ENCODE results near the gene UGCG.
"Not testable (repeated sequence)": the region's sequence is repeated elsewhere in the genome, so short reads cannot be mapped to it uniquely, and the experiment has no call there.

The UGCG gene

DNA sequence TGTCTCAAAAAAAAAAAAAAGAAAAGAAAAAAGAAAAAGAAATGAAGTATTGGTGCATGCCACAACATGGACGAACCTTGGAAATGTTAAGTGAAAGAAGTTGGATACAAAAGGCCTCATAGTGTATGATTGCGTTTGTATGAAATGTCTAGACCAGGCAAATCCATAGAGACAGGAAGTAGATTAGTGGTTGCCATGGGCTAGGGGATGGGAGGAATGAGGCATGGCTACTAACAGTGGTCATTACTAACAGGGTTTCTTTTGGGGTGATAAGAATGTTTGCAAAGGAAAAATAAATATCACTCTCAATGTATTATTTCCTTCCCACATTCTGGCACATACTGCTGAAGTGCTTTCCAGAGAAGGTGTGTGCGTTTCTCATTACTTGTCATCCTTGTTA lies 44.1 kb downstream of the UGCG start:
- TF ChIP-seq, protein P1, sequence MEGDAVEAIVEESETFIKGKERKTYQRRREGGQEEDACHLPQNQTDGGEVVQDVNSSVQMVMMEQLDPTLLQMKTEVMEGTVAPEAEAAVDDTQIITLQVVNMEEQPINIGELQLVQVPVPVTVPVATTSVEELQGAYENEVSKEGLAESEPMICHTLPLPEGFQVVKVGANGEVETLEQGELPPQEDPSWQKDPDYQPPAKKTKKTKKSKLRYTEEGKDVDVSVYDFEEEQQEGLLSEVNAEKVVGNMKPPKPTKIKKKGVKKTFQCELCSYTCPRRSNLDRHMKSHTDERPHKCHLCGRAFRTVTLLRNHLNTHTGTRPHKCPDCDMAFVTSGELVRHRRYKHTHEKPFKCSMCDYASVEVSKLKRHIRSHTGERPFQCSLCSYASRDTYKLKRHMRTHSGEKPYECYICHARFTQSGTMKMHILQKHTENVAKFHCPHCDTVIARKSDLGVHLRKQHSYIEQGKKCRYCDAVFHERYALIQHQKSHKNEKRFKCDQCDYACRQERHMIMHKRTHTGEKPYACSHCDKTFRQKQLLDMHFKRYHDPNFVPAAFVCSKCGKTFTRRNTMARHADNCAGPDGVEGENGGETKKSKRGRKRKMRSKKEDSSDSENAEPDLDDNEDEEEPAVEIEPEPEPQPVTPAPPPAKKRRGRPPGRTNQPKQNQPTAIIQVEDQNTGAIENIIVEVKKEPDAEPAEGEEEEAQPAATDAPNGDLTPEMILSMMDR (IDR thresholded peaks at IDR 0.05; ENCODE audit: borderline replicate concordance, insufficient read depth, low read depth, low read length), result no peak
- H3K4me3 ChIP-seq (ENCODE audit: low read depth, low read length), result no peak overlapping the region

DNA sequence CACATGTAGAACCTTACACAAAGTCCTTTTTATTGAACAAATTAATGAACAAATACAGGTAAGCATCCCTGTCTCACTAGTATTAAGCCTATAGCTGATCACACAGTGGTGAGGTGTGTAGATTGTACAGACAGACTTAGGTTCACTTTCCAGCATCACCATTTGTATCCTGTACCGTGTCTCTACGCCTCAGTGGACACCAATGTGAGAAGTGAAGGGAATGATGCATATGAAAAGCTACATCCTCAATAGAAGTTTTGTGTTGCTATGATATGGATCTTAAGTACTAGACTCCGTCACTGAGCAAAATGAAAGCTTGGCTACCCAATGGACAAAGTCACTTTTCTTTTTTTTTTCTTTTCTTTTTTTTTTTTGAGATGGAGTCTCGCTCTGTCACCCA lies 46.6 kb downstream of the UGCG start:
- TF ChIP-seq, protein P1 (IDR thresholded peaks at IDR 0.05; ENCODE audit: borderline replicate concordance, insufficient read depth, low read depth, low read length), result no peak
- no peak overlapping the region for H3K4me3 ChIP-seq (ENCODE audit: low read depth, low read length)

DNA sequence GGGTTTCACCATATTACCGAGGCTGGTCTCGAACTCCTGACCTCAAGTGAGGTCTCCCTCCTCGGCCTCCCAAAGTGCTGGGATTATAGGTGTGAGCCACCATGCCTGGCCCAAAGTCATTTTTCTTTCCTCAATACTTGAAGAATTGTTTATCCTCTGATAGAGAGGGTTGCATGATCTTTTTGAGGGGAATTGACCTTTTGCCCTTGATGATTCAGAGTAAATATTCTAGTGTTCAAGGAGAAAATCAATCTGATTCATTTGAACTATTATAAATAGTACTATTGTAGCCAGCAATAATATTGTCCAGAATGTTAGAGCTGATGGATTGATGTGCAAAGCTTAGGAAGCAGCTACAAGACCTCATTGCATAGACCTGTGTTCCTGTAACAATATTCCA lies 47.1 kb downstream of the UGCG start:
- H3K4me3 ChIP-seq (ENCODE audit: low read depth, low read length), result no peak overlapping the region
- TF ChIP-seq, protein P1 (IDR thresholded peaks at IDR 0.05; ENCODE audit: borderline replicate concordance, insufficient read depth, low read depth, low read length), result no peak

DNA sequence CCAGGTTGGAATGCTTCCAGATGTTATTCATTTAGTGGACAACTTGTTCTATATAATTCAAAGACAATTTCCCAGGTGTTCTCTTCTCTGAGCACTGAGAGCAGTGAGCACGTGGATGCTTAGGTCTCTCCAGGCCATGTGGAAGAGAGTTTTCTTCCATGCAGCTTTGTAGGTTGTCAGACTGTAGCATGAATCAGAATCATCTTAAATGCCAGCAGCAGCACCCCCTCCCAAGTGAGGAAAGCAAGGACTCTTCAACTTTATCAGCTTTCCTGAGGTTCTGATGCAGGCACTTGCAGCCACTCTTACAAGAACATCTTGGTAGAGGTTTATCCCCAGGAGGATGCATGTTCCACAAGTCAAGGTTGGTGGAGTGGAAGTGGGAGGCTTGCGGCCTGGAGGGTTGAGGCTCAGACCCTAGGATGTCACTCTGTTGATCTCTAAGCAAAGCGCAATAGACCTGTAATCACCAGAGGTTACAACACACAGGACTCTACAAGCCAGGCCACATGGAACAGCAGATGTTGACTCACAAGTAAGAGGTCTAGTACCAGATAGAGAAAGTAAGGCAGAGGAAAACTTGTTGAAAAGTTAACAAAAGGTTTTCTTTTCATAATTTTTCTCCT lies 47.7 kb downstream of the UGCG start:
- TF ChIP-seq, protein P1 (IDR thresholded peaks at IDR 0.05; ENCODE audit: borderline replicate concordance, insufficient read depth, low read depth, low read length), result no peak
- no peak overlapping the region for H3K4me3 ChIP-seq (ENCODE audit: low read depth, low read length)

DNA sequence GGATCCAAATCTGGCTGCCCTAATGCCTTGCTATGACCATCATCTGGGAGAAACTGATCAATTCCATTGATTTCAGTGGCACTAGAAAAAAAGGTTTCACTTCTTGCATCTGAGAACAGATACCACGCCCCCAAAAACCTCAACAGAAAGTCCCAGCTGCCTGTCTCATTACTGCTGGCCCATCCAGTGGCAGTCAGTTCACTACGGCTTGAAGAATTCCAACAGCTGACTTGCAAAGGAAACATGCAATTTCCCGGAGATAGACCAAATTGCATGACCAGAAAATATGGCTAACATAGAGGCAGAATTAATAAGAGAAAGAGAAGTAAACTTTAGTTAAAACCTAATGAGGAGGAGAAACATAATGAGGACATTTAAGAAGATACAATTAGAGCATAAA lies 48.6 kb downstream of the UGCG start:
- TF ChIP-seq, protein P1 (IDR thresholded peaks at IDR 0.05; ENCODE audit: borderline replicate concordance, insufficient read depth, low read depth, low read length), result no peak
- no peak overlapping the region for H3K4me3 ChIP-seq (ENCODE audit: low read depth, low read length)

DNA sequence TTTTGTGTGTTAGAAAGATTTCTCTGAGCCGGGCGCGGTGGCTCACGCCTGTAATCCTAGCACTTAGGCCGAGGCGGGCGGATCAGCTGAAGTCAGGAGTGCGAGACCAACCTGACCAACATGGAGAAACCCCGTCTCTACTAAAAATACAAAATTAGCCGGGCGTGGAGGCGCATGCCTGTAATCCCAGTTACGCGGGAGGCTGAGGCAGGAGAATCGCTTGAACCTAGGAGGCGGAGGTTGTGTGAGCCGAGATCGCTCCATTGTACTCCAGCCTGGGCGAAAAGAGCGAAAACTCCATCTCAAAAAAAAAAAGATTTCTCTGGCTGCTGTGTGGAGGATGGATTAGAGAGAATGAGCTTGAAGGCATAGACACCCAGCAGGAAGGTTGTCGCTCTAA lies 51.5 kb downstream of the UGCG start:
- not testable (repeated sequence) for H3K4me3 ChIP-seq (ENCODE audit: low read depth, low read length)

DNA sequence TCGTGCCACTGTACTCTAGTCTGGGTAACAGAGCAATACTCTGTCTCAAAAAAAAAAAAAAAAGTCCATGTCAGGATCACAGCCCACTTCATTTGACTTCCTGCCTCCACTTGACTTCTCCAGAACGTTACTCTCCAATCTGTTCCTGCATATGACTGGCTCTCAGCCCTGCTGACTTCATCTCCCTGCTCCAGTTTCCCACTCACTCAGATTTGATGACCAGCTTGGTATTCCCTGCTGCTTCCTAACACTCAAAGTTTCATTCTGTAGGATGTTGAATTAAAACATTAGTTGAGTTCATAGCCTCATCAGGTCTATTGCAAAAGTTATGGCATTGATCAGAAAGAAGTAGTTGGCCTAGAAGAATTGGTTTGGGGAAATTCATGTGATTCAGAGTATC lies 52.3 kb downstream of the UGCG start:
- no peak overlapping the region for H3K4me3 ChIP-seq (ENCODE audit: low read depth, low read length)
- TF ChIP-seq, protein P1 (IDR thresholded peaks at IDR 0.05; ENCODE audit: borderline replicate concordance, insufficient read depth, low read depth, low read length), result no peak

DNA sequence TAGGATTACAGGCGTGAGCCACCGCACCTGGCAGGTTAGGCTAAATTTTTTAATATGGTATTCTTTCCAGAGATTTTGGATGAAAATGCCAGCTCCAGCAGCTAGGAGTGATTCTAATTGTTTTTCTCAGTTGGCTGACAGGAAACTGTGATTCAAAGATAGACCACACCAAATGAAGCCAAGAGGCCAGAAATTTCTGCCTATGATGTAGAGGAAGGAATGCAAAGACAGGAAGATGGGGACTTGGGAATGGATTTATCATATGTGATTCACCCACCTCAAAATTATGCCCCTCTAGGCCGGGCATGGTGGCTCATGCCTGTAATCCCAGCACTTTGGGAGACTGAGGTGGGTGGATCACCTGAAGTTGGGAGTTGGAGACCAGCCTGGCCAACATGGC lies 53.3 kb downstream of the UGCG start:
- TF ChIP-seq, protein P1 (IDR thresholded peaks at IDR 0.05; ENCODE audit: borderline replicate concordance, insufficient read depth, low read depth, low read length), result no peak
- no peak overlapping the region for H3K4me3 ChIP-seq (ENCODE audit: low read depth, low read length)
